B cell (primary cell): ENCODE measurements around the gene PTMA. TPM values are rescaled to one million over a fixed set of nuclear protein-coding genes. Genes with fewer than 3 reads are reported as not detected.
"Not testable (repeated sequence)": the region's sequence is repeated elsewhere in the genome, so short reads cannot be mapped to it uniquely, and the experiment has no call there.

Experiments
- ATAC-seq: fragments of 200-7000 bp; cut with Tn5 transposase; one replicate; pipeline ENCODE4 v1.10.0; 2021; ENCODE audit warnings: low read depth, mild to moderate bottlenecking, moderate number of reproducible peaks, moderate library complexity
- CTCF ChIA-PET: fragments of 350-600 bp; sonication (Branson Sonifier 250); formaldehyde crosslinking; loops from one replicate; lab custom pipeline; 2021; ENCODE audit warnings: antibody characterized with exemption, inconsistent platforms; lab: Charles Lee
- POLR2A ChIA-PET: fragments of 350-600 bp; sonication (Branson Sonifier 250); formaldehyde crosslinking; loops from one replicate; lab custom pipeline; 2021; ENCODE audit warnings: antibody characterized with exemption; lab: Charles Lee
- DNase-seq: peaks from one replicate; pipeline ENCODE4 v3.0.0; 2013
- H2AFZ ChIP-seq: 2 replicates; pipeline ENCODE4 v1.6.1; 2012; ENCODE audit warnings: mild to moderate bottlenecking, low read depth, low read length; ENCODE audit not compliant: insufficient read depth, poor library complexity, severe bottlenecking
- H3K27ac ChIP-seq, 2 donors: 1 replicate in 1 of 2; 2 replicates in 1 of 2; pipeline ENCODE4 v1.5.1; 2012 to 2013; ENCODE audit warnings: low read length in 2 of 2, mild to moderate bottlenecking in 2 of 2, moderate library complexity in 1 of 2
- H3K27me3 ChIP-seq, 4 experiments: fragments of 200-600 bp in 1 of 4; sonication (generic) in 1 of 4; replicated peaks in 1 of 4; 1 replicate in 2 of 4; 2 replicates in 2 of 4; pipeline versions ENCODE4 v1.6.1 to v1.7.0; 2013 to 2016; ENCODE audit warnings: low read length in 3 of 4, mild to moderate bottlenecking in 2 of 4, mixed read lengths in 1 of 4, moderate library complexity in 1 of 4; ENCODE audit not compliant: insufficient read depth in 4 of 4, control insufficient read depth in 3 of 4; ENCODE audit errors: control extremely low read depth in 1 of 4
- H3K36me3 ChIP-seq, 2 experiments: replicated peaks in 1 of 2; 1 replicate in 1 of 2; 2 replicates in 1 of 2; pipeline versions ENCODE4 v1.6.1 to v1.7.1; 2013; ENCODE audit warnings: low read length in 1 of 2; ENCODE audit not compliant: insufficient read depth in 2 of 2, control insufficient read depth in 1 of 2; ENCODE audit errors: control extremely low read depth in 1 of 2, extremely low read depth in 1 of 2
- H3K4me1 ChIP-seq, 2 donors: fragments of 200-600 bp in 1 of 2; sonication (generic) in 1 of 2; 1 replicate in 1 of 2; 2 replicates in 1 of 2; pipeline versions ENCODE4 v1.5.1 to v1.6.1; 2013 to 2017; ENCODE audit warnings: low read length in 2 of 2; ENCODE audit not compliant: control insufficient read depth in 2 of 2, insufficient read depth in 2 of 2
- H3K4me2 ChIP-seq: replicated peaks from 2 replicates; pipeline ENCODE3; 2012; ENCODE audit warnings: mild to moderate bottlenecking, low read depth, low read length; ENCODE audit not compliant: poor library complexity, severe bottlenecking
- H3K4me3 ChIP-seq, 5 experiments: fragments of 200-600 bp in 1 of 5; sonication (generic) in 1 of 5; 1 replicate in 3 of 5; 2 replicates in 2 of 5; pipeline versions ENCODE4 v1.5.1 to v1.7.0; 2011 to 2016; ENCODE audit warnings: low read length in 4 of 5, mild to moderate bottlenecking in 4 of 5, low read depth in 2 of 5, control low read depth in 1 of 5, moderate library complexity in 1 of 5; ENCODE audit not compliant: insufficient read depth in 1 of 5; ENCODE audit errors: control extremely low read depth in 1 of 5, extremely low read depth in 1 of 5
- H3K79me2 ChIP-seq: fragments of 200-600 bp; sonication (generic); one replicate; pipeline ENCODE4 v1.6.0; 2016; ENCODE audit warnings: low read length; ENCODE audit not compliant: control insufficient read depth, insufficient read depth
- H3K9ac ChIP-seq: fragments of 200-600 bp; sonication (generic); 2 replicates; pipeline ENCODE4 v1.6.1; 2017; ENCODE audit warnings: mild to moderate bottlenecking, low read length, moderate library complexity
- H3K9me3 ChIP-seq, 3 donors: one replicate each; pipeline versions ENCODE4 v1.6.1 to v1.7.1; 2013; ENCODE audit warnings: low read length in 2 of 3; ENCODE audit not compliant: control insufficient read depth in 2 of 3, insufficient read depth in 1 of 3; ENCODE audit errors: control extremely low read depth in 1 of 3
- H4K20me1 ChIP-seq: 2 replicates; pipeline ENCODE4 v1.6.0; 2012; ENCODE audit warnings: mild to moderate bottlenecking, low read length; ENCODE audit not compliant: insufficient read depth, control insufficient read depth, poor library complexity, severe bottlenecking
- H3K27ac Mint-ChIP-seq: one replicate; pipeline ENCODE4 v1.8.0; 2021; ENCODE audit warnings: mixed read lengths
- H3K27me3 Mint-ChIP-seq: one replicate; pipeline ENCODE4 v1.8.0; 2021; ENCODE audit warnings: mixed read lengths
- H3K4me1 Mint-ChIP-seq: one replicate; pipeline ENCODE4 v1.8.0; 2021; ENCODE audit warnings: mixed read lengths
- H3K4me3 Mint-ChIP-seq: one replicate; pipeline ENCODE4 v1.8.0; 2021; ENCODE audit warnings: mixed read lengths
- H3K9me3 Mint-ChIP-seq: one replicate; pipeline ENCODE4 v1.8.0; 2022; ENCODE audit warnings: mixed read lengths; ENCODE audit not compliant: insufficient read depth
- CTCF ChIP-seq: fragments of 200-600 bp; IDR thresholded peaks from one replicate; pipeline ENCODE4 v1.8.0; 2022; ENCODE audit warnings: antibody characterized with exemption, mild to moderate bottlenecking
- EZH2 ChIP-seq: IDR thresholded peaks from 2 replicates; pipeline ENCODE4 v1.6.1; 2012; ENCODE audit warnings: borderline replicate concordance, low read depth, mild to moderate bottlenecking, moderate library complexity, low read length; ENCODE audit not compliant: insufficient read depth, poor library complexity, severe bottlenecking
- WGBS: methylation state at CpG from one replicate; pipeline ENCODE4 v1.1.5; 2013; ENCODE audit warnings: missing lambda C conversion rate; ENCODE audit not compliant: insufficient coverage; 5-methylcytosine and 5-hydroxymethylcytosine counted together
- intact Hi-C: fragments of 100-400 bp; cut with micrococcal nuclease; formaldehyde crosslinking; loops from one replicate; pipeline ENCODE4 v1.10.0; 2022
- polyA plus RNA-seq: library from polyadenylated mRNA; depleted of rRNA; stranded (reverse); fragments of >200 nt; gene quantifications from 2 replicates; pipeline ENCODE4 v1.2.3, GENCODE V29; 2012
- total RNA-seq, 2 donors: library from RNA; stranded (reverse); fragments of 120-200 nt in 1 of 2; gene quantifications; 1 replicate in 1 of 2; 2 replicates in 1 of 2; pipeline versions ENCODE4 v1.2.3 to v1.2.4, GENCODE V29; 2013 to 2022

PTMA gene
- total and polyA plus RNA-seq, 2 donors (not counting 1 experiment from before 2014, with no cell fraction given), result 713 to 2,282 TPM

- H3K27ac Mint-ChIP-seq, H3K4me3 ChIP-seq, H3K9me3 ChIP-seq, H3K27me3 Mint-ChIP-seq, H3K27me3 ChIP-seq, H3K9me3 Mint-ChIP-seq, H3K4me2 ChIP-seq, H4K20me1 ChIP-seq, H3K36me3 ChIP-seq, H3K4me1 Mint-ChIP-seq, H2AFZ ChIP-seq, H3K79me2 ChIP-seq, H3K9ac ChIP-seq, H3K4me3 Mint-ChIP-seq, intact Hi-C loops, H3K4me1 ChIP-seq, DNase-seq, H3K27ac ChIP-seq, ATAC-seq: not testable (repeated sequence)
- POLR2A ChIA-PET, result interaction anchor here (0.7 kb wide), 1 partner anchor 893 kb away, joined by 4 read pairs; no protein-coding TSS in a partner anchor
- CTCF ChIA-PET, result interaction anchor here (0.7 kb wide), 1 partner anchor 20 kb away, joined by 3 read pairs; no protein-coding TSS in a partner anchor
- WGBS, result 91% methylated on average over 10 of the region's 10 CpGs
Observed at GRCh38 chr2:231749016-231749415, 40.7 kb downstream of the PTMA start.

- no peaks in the 10 kb centered on the region for H3K79me2 ChIP-seq
- intact Hi-C loops, result no loop called here
Observed at GRCh38 chr2:231751042-231751815, 42.9 kb downstream of the PTMA start.

More at GRCh38 chr2:231751042-231751815, 42.9 kb downstream of the PTMA start:
- no peak overlapping the region for H2AFZ ChIP-seq
- ChIA-PET CTCF (no interaction called here), POLR2A (interaction anchor here (0.7 kb wide), 1 partner anchor 89 kb away, joined by 6 read pairs; no protein-coding TSS in a partner anchor)
- H3K4me2 ChIP-seq, result no peak overlapping the region
- no peaks in the 10 kb centered on the region for H3K27me3 Mint-ChIP-seq
- H3K27ac ChIP-seq, result no peak overlapping the region
- no peak overlapping the region for H3K4me3 ChIP-seq
- H3K4me1 ChIP-seq, result no peaks in the 10 kb centered on the region
- no peaks in the 10 kb centered on the region for H3K4me1 Mint-ChIP-seq
- ATAC-seq, result no peak
- DNase-seq, result no peak
- H4K20me1 ChIP-seq, result no peaks in the 10 kb centered on the region
- no peaks in the 10 kb centered on the region for H3K27me3 ChIP-seq
- TF ChIP-seq EZH2 (no peak), CTCF (no peak)
- H3K36me3 ChIP-seq, result no peaks in the 10 kb centered on the region
- WGBS, result no CpG with 5 or more reads among the region's 4 CpGs
- H3K9me3 ChIP-seq, result no peaks in the 10 kb centered on the region
- H3K4me3 Mint-ChIP-seq, result no peak overlapping the region
- H3K9ac ChIP-seq, result no peak overlapping the region
- H3K27ac Mint-ChIP-seq, result no peak overlapping the region
- H3K9me3 Mint-ChIP-seq, result no peaks in the 10 kb centered on the region
